ENCODE measurements around the gene TNK1.

The TNK1 gene

DNA sequence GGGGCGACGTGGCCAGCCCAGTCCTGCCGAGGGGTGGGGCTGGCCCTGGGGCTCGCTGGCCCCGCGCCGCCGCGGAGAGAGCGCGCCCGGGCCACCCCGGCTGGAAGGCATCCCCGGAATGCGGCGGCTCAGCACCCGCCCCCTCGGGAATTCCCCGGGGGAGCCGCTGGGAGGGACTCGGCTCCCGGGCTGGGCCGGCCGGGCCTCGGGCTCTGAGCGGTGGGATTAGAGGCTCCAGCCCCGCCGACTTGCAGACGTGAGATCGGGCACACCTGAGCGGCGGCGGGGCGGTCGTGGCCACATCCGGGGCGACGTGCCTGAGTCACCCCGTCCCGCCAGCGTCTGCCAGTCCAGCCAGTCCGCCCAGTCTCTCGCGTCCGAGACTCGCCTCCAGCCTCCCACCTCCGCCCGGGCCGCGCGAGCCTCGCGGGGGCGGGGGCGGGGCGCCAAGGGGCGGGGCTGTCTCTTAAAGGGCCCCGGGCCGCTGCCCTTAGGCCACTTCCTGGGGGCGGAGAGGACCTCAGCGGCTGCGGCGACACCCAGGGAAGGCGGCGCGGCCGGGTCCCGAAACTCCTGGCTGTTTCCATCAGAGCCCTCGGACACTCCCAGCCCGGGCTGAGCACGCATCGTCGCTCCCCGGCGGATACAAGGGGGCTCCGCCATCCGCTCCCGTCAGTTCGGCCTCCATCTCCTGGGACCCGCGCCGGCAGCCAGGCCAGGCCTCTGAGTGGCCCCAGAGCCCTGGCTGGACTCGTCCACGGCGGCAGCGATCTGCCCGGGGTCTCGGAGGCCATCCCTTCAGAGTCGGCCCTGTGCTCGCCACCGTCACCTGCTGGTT is 29.0 kb upstream of the TNK1 start, which contains the start of gene KCTD11:
Gene KCTD11 (plus strand): TSS at position 498 of the 838 bp plus-strand sequence.
- H4K20me1 ChIP-seq (ENCODE audit: low read depth, low read length), result no peaks in the 10 kb centered on the region
- H3K4me2 ChIP-seq (ENCODE audit: low read depth, low read length, poor library complexity, severe bottlenecking), result peak within 1 kb of the TSS; percentile 71
- no peaks in the 10 kb centered on the region for H3K9me3 ChIP-seq (ENCODE audit: insufficient read depth, low read length)
- TF ChIP-seq CTCF (IDR thresholded peaks at IDR 0.05; ENCODE audit: insufficient read depth, low read length, poor library complexity, severe bottlenecking), result no peak
- TF ChIP-seq EZH2phosphoT487 (conservative IDR thresholded peaks at IDR 0.05; ENCODE audit: low read length), result no peak
- peak within 1 kb of the TSS; percentile 71 for H3K4me3 ChIP-seq (ENCODE audit: insufficient read depth, low read length, poor library complexity, severe bottlenecking)
- no peaks in the 10 kb centered on the region for H3K79me2 ChIP-seq (ENCODE audit: insufficient read depth, low read length)
- no peaks in the 10 kb centered on the region for H3K9me2 ChIP-seq (replicated peaks; ENCODE audit: insufficient read depth, low read length)
- H3K27me3 ChIP-seq (ENCODE audit: low read length), result no peaks in the 10 kb centered on the region
- peak within 1 kb of the TSS; percentile 71 for H3K27ac ChIP-seq (ENCODE audit: low read depth, low read length)
- H3K36me3 ChIP-seq (ENCODE audit: low read length), result no peaks in the 10 kb centered on the region
- H2AFZ ChIP-seq (ENCODE audit: low read depth, low read length, severe bottlenecking), result peak within 1 kb of the TSS; percentile 55
- H3F3A ChIP-seq (ENCODE audit: insufficient read depth), result peaks cover 13% of the 10 kb centered on the region
- H3K9ac ChIP-seq (ENCODE audit: low read length), result peak within 1 kb of the TSS; percentile 85

GRCh38 chr17:7352503-7352889 is 28.4 kb upstream of the TNK1 start:
- no peaks in the 10 kb centered on the region for H3K9me3 ChIP-seq (ENCODE audit: insufficient read depth, low read length)
- no peaks in the 10 kb centered on the region for H3K79me2 ChIP-seq (ENCODE audit: insufficient read depth, low read length)
- H3K9ac ChIP-seq (ENCODE audit: low read length), result peak overlapping the region; percentile 85
- no peaks in the 10 kb centered on the region for H3K9me2 ChIP-seq (replicated peaks; ENCODE audit: insufficient read depth, low read length)
- H4K20me1 ChIP-seq (ENCODE audit: low read depth, low read length), result no peaks in the 10 kb centered on the region
- peaks cover 13% of the 10 kb centered on the region for H3F3A ChIP-seq (ENCODE audit: insufficient read depth)
- H2AFZ ChIP-seq (ENCODE audit: low read depth, low read length, severe bottlenecking), result peak overlapping the region; percentile 55
- no peaks in the 10 kb centered on the region for H3K36me3 ChIP-seq (ENCODE audit: low read length)
- peak overlapping the region; percentile 71 for H3K4me2 ChIP-seq (ENCODE audit: low read depth, low read length, poor library complexity, severe bottlenecking)
- no peak for TF ChIP-seq EZH2phosphoT487 (conservative IDR thresholded peaks at IDR 0.05; ENCODE audit: low read length)
- no peak for TF ChIP-seq CTCF (IDR thresholded peaks at IDR 0.05; ENCODE audit: insufficient read depth, low read length, poor library complexity, severe bottlenecking)
- H3K4me3 ChIP-seq (ENCODE audit: insufficient read depth, low read length, poor library complexity, severe bottlenecking), result peak overlapping the region; percentile 71
- H3K27ac ChIP-seq (ENCODE audit: low read depth, low read length), result peak overlapping the region; percentile 16; the same call in 1 of the 2 replicates
- H3K27me3 ChIP-seq (ENCODE audit: low read length), result no peaks in the 10 kb centered on the region

GRCh38 chr17:7352910-7353635 is 27.8 kb upstream of the TNK1 start:
- H3F3A ChIP-seq (ENCODE audit: insufficient read depth), result peaks cover 13% of the 10 kb centered on the region
- H3K27ac ChIP-seq (ENCODE audit: low read depth, low read length), result no peak overlapping the region
- no peak overlapping the region for H3K9ac ChIP-seq (ENCODE audit: low read length)

More at GRCh38 chr17:7352910-7353635, 27.8 kb upstream of the TNK1 start:
- peak overlapping the region; percentile 71 for H3K4me2 ChIP-seq (ENCODE audit: low read depth, low read length, poor library complexity, severe bottlenecking)
- H2AFZ ChIP-seq (ENCODE audit: low read depth, low read length, severe bottlenecking), result no peak overlapping the region
- no peaks in the 10 kb centered on the region for H3K9me2 ChIP-seq (replicated peaks; ENCODE audit: insufficient read depth, low read length)
- no peaks in the 10 kb centered on the region for H3K79me2 ChIP-seq (ENCODE audit: insufficient read depth, low read length)
- no peaks in the 10 kb centered on the region for H3K36me3 ChIP-seq (ENCODE audit: low read length)
- no peaks in the 10 kb centered on the region for H3K9me3 ChIP-seq (ENCODE audit: insufficient read depth, low read length)
- no peak for TF ChIP-seq CTCF (IDR thresholded peaks at IDR 0.05; ENCODE audit: insufficient read depth, low read length, poor library complexity, severe bottlenecking)
- TF ChIP-seq EZH2phosphoT487 (conservative IDR thresholded peaks at IDR 0.05; ENCODE audit: low read length), result no peak
- H3K27me3 ChIP-seq (ENCODE audit: low read length), result no peaks in the 10 kb centered on the region
- H4K20me1 ChIP-seq (ENCODE audit: low read depth, low read length), result no peaks in the 10 kb centered on the region
- H3K4me3 ChIP-seq (ENCODE audit: insufficient read depth, low read length, poor library complexity, severe bottlenecking), result no peak overlapping the region

All from SU-DHL-6 (cell line).